HK-2 (cell line): ENCODE results near the gene GART.
A peak's percentile ranks its signal among the peaks of the same experiment; 100 is the strongest.
"Not testable (repeated sequence)": the region's sequence is repeated elsewhere in the genome, so short reads cannot be mapped to it uniquely, and the experiment has no call there.

Experiments used
- DNase-seq: peaks from one replicate; pipeline ENCODE4 v3.0.0-alpha.2; 2018; ENCODE audit not compliant: unreplicated experiment

Gene GART

GRCh38 chr21:33541756-33542639, at the start of gene GART:
Gene GART, minus strand, starts transcription at chr21:33542117. Its CDS starts 2,802 bp downstream, at chr21:33539315.
- DNase-seq: peak; percentile 78

DNA sequence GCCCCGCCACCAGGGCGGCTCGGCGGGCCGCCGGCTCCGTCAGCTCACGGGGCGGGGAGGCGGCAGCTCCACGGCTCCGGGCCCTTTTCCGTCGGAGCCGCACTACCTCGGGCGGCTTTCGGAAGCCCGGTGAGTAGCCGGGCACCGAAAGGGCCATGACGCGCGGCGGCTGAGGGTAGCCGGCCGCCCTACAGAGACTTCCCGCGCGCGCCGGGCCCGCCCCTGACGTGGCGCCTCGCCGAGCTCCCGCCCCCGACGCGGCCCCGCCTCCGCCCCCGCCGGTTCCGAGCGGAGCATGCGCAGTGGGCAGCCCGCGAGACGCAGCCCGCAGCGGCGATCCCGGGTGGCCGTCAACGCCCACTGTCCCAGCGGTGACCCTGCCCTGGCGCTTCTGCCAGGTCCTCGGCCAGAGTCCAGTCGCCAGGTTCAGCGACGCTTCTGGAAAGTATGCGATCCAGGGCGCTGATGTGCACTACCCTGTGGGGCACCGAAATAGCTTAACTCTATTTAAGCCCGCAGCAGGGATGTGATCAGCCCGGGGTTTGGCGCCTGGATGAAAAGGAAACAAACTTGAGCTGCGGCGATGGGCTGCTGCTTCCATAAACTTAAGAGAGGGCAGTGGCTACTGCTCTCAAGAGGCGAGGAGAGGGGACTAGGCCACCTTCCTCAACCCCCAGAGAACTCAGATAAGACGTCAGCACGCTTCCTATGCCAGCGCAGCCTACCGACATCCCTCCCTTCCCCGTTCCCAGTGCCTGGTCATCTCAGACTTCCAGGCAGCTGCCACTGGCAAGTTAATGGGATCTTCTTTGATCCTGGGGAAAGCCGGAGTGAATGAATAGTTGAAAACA, 46.8 kb upstream of the GART start, which contains the start of gene DONSON:
TSS of gene DONSON (minus strand) at position 200 of the 851 bp plus-strand sequence. CDS start at position 157, 43 bp downstream.
- peak; percentile 87 for DNase-seq

GRCh38 chr21:33587792-33588484, 46.0 kb upstream of the GART start:
- peak; percentile 31 for DNase-seq

- no peak for DNase-seq
Observed at GRCh38 chr21:33586927-33587326, 45.0 kb upstream of the GART start.

GRCh38 chr21:33584455-33584854, 42.5 kb upstream of the GART start:
- DNase-seq: no peak

- no peak for DNase-seq
Observed at GRCh38 chr21:33578959-33579542, 37.1 kb upstream of the GART start.

- no peak for DNase-seq
Observed at GRCh38 chr21:33578214-33578613, 36.3 kb upstream of the GART start.

DNA sequence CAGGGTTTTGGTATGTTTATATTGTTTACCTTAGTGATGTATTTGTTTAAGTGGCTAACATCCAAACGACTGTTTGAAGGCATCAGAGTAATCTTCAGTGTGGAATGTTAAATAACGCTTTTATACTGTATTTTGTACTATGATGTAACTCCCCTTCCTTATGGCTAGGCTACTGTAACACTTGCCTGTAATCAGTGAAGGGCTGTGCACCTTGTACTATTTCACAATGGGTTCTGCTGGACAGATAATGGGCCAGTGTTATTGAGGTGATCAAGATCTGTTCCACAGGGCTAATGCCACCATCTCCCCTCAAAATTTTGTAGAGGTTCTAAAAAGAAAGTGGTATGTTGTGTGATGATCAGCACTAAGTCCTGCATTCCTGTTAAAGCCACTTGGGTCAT, 34.8 kb upstream of the GART start:
- not testable (repeated sequence) for DNase-seq

GRCh38 chr21:33572350-33572749, 30.4 kb upstream of the GART start:
- DNase-seq: no peak

- peak; percentile 26 for DNase-seq
Observed at GRCh38 chr21:33569991-33570390, 28.1 kb upstream of the GART start.

DNA sequence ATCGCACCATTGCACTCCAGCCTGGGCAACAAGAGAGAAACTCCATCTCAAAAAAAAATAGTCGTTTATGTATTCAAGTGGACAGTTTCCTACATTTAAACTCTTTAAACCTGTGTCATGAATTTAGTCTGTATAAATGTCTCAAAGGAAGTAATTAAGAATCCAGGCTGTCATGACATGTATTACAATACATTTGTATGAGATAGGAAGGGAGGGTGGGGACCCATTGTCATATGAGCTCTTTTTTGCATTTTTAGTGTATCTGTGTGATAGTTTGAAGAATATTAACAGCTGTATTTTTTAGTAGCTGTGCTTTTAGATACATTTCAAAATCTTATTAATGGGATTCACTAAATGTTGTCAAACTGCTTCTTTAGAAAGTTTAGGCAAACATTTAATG, 26.5 kb upstream of the GART start:
- DNase-seq: no peak

DNA sequence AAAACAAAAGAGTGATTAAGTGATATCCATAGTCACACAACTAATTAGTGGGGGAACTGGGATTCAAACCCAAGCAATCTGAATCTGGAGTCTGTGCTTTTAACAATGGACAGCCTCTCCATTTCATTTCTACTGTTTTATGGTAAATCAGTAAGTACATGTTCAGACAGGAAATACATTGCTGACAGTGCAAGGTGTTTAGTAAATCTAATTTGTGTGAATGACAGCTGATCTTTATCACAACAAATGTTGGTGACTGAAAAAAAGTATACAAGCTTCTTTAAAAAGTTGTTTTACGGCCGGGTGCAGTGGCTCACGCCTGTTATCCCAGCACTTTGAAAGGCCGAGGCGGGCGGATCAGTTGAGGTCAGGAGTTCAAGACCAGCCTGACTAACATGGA, 26.0 kb upstream of the GART start:
- DNase-seq: no peak

GRCh38 chr21:33566514-33566913, 24.6 kb upstream of the GART start:
- DNase-seq: no peak

- DNase-seq: no peak
Observed at GRCh38 chr21:33562389-33562788, 20.5 kb upstream of the GART start.

DNA sequence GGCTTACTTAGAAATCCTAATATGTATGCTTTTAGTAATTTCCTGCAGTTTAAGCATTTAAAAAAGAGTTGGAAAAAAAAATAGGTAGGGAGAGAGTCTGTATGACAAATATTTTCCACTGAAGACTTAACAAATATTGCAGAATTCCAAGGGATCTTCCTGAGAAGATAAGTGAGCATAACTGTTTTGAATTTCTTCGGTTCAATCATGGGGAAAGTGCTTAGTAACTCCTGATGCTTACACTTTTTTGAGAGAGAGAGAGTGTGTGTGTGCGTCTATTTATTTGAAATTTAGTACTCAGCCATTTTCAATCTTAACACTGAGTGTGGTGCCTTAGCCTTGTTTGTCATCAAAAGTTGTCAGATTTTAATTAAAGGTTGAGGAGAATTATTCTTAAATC, 19.5 kb upstream of the GART start:
- DNase-seq: no peak

- no peak for DNase-seq
Observed at GRCh38 chr21:33560965-33561364, 19.0 kb upstream of the GART start.

- no peak for DNase-seq
Observed at GRCh38 chr21:33559813-33560212, 17.9 kb upstream of the GART start.

GRCh38 chr21:33558777-33559421, 17.0 kb upstream of the GART start:
- DNase-seq: no peak

DNA sequence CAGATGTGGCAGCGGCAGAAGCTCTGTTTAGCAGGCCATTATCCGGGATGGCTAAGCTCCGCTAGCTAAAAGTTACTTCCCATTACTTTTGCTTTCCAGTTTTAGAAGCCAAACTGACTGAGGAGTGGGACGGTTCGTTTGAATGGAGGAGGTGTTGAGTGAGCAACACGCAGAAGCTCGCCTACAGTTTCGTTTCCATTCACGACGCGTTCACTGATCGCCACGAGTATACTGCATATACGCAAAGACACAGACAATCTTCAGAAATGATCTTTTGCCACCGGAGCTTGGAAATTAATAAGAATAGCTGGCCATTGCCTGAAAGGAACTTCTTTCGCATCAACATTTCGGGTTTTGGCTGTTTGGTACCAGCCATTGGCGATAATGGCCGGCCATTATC, 15.5 kb upstream of the GART start:
- no peak for DNase-seq

GRCh38 chr21:33554982-33555344, 13.0 kb upstream of the GART start:
- no peak for DNase-seq
